Panc1 (cell line): ENCODE measurements around the gene TMEM185B.

ENCODE experiments used
- CTCF ChIP-seq: fragments of 450-650 bp; IDR thresholded peaks from 2 replicates; pipeline ENCODE4 v1.5.1; 2017; ENCODE audit warnings: mild to moderate bottlenecking
- POLR2AphosphoS5 ChIP-seq: IDR thresholded peaks from 2 replicates; pipeline ENCODE4 v1.6.1; 2012; ENCODE audit warnings: mild to moderate bottlenecking, low read depth, low read length, moderate library complexity
- REST ChIP-seq, 2 experiments: IDR thresholded peaks; 2 replicates each; pipeline ENCODE4 v1.6.1; 2011 to 2012; ENCODE audit warnings: low read depth in 2 of 2, control low read depth in 1 of 2, low read length in 1 of 2, mild to moderate bottlenecking in 1 of 2, moderate library complexity in 1 of 2; ENCODE audit not compliant: insufficient read depth in 1 of 2
- TCF7L2 ChIP-seq: IDR thresholded peaks from 2 replicates; pipeline ENCODE4 v1.6.1; 2011; ENCODE audit warnings: mild to moderate bottlenecking, low read depth, low read length, inconsistent platforms

- no peak for TF ChIP-seq TCF7L2
- TF ChIP-seq CTCF, result no peak
- no peak for TF ChIP-seq POLR2AphosphoS5
- TF ChIP-seq REST (IDR thresholded peaks at IDR 0.05; ENCODE audit: insufficient read depth in 1 of 2, low read depth in 2 of 2, low read length in 1 of 2), result no peak
Measured at GRCh38 chr2:120208381-120209353, 14.5 kb downstream of the TMEM185B start.
